ENCODE measurements around the gene TRABD.

Gene TRABD

DNA sequence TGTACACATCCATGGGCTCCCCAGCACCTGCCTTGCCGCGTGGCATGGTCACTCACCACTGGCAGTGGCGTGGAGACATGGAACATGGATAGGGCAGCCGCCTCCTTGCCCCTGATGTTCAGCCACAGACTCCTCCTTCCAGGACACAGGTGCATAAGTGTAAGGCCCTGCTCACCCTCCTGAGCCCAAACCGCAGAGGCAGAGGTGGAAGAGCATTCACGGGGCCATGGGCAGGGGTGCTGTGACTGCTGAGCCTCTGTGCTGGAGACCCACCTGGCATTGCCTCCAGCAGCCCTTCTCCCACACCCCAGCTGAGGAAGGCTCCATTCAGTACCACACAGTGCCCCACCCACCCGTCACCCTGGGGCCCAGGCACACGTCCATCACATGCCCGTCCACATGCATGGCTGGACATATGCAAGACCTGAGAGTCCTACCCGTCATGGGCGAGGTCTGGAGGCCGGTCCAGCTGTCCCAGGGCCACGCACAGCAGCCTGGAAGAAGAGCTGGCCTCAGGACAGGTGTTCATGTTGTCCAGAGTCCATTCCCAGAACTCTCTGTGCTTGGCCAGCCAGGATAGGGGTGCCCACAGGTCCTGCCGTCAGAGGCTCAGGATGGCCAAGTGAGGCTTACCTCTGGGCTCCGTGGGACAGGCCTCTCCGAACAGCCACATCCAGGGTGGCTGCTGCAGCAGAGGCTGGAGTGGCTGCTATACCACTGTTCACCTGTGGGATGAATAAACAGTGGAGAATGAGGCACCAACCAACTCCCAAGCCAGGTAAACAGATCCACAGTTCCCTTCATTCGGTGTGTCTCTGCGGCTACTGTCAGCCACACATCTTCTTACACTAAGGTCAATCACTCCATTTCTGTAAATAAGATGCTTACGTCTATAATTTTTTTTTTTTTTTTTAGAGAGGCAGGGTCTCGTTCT is 60.8 kb downstream of the TRABD start:
- H3K4me3 ChIP-seq (ENCODE audit: low read depth, low read length): no peak overlapping the region
- no peak for DNase-seq (ENCODE audit: low read depth, low spot score)
- no peak for TF ChIP-seq CTCF (IDR thresholded peaks at IDR 0.05; ENCODE audit: low read depth, low read length)
- in situ Hi-C loops (cut with HindIII; ENCODE audit: low sequenced_read_pairs): no loop called here

- peak; percentile 56 for DNase-seq (ENCODE audit: low read depth, low spot score)
- TF ChIP-seq CTCF (IDR thresholded peaks at IDR 0.05; ENCODE audit: low read depth, low read length): no peak
- in situ Hi-C loops (cut with HindIII; ENCODE audit: low sequenced_read_pairs): no loop called here
- H3K4me3 ChIP-seq (ENCODE audit: low read depth, low read length): no peak overlapping the region
Measured at GRCh38 chr22:50247748-50248147, 62.0 kb downstream of the TRABD start.

DNA sequence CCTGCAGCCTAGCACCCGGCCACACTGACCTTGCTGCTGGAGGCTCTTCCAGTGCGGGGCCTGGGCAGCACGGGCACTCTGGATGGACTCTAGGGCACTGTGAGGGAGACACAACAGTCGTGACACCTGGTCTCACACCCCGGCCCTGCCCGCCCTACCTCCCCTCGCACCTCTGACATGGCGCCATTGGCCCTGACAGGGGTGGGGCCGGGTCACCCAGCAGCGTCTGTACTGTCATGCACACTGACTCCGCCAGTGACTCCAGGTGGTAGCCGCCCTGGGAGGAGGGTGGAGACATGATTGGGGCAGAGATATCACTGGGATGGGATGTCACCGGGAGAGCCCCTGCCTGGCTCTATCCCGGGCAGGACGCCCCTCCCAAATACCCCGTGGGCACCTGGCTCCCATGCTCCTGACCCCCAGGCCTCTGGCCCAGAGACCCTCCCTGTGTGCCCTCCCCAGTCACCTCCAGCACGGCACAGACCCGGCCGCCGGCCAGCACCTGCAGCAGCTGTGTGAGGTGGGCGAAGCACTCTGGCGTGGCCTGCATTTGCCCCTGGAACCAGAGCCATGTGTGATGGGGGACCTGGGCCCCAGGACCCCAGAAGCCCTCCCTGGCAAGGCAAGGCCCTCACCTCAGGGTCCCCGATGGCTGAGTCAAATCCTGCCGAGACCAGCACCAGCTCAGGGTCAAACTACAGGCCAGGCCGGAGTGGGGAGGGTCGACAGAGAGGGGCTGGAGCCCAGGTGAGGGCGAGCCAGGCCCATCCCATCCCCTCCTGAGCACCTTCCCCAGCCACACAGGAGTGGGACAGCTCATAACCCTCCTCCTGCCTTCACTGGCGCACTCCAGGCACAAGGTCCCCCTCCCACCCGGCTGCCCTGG is 62.7 kb downstream of the TRABD start:
- in situ Hi-C loops (cut with HindIII; ENCODE audit: low sequenced_read_pairs): no loop called here
- H3K4me3 ChIP-seq (ENCODE audit: low read depth, low read length): no peak overlapping the region
- DNase-seq (ENCODE audit: low read depth, low spot score): no peak
- TF ChIP-seq CTCF (IDR thresholded peaks at IDR 0.05; ENCODE audit: low read depth, low read length): no peak

Measured in astrocyte of the spinal cord (primary cell).